22Rv1 (cell line): Measurements from ENCODE around the gene TGIF1.

Source experiments
- ZFX ChIP-seq: fragments of 450-650 bp; IDR thresholded peaks from 2 replicates; pipeline ENCODE4 v1.6.1; 2017; ENCODE audit warnings: antibody characterized with exemption, borderline replicate concordance
- TF ChIP-seq, protein P1 (sequence below): fragments of 450-650 bp; IDR thresholded peaks from 2 replicates; pipeline ENCODE4 v1.5.1; 2017; ENCODE audit warnings: mild to moderate bottlenecking

DNA sequence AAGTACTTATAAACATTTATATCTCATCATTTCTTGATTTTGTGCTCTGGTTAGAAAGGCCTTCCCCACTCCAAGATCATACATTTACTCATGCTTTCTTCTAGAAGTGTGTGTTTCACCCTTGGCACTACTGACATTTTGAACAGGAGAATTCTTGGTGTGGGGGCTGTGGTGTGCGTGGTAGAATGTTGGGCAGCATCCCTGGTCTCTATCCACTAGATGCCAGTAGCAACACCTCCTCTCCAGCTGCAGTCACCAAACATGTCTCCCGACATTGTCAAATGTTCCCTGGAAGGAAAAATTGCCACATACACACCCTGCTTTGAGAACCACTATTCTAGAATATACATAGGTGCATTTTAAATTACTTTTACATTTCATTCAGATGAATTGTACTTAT lies 8.7 kb upstream of the TGIF1 start:
- TF ChIP-seq, protein P1, sequence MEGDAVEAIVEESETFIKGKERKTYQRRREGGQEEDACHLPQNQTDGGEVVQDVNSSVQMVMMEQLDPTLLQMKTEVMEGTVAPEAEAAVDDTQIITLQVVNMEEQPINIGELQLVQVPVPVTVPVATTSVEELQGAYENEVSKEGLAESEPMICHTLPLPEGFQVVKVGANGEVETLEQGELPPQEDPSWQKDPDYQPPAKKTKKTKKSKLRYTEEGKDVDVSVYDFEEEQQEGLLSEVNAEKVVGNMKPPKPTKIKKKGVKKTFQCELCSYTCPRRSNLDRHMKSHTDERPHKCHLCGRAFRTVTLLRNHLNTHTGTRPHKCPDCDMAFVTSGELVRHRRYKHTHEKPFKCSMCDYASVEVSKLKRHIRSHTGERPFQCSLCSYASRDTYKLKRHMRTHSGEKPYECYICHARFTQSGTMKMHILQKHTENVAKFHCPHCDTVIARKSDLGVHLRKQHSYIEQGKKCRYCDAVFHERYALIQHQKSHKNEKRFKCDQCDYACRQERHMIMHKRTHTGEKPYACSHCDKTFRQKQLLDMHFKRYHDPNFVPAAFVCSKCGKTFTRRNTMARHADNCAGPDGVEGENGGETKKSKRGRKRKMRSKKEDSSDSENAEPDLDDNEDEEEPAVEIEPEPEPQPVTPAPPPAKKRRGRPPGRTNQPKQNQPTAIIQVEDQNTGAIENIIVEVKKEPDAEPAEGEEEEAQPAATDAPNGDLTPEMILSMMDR, result peak; percentile 15; the same call in 1 of the 2 replicates
- TF ChIP-seq ZFX, result no peak
